Endodermal cell (in vitro differentiated cells): ENCODE measurements around the gene MIF4GD. TPM values are rescaled to one million over a fixed set of nuclear protein-coding genes. Genes with fewer than 3 reads are reported as not detected.

Source experiments
- DNase-seq: peaks from one replicate; pipeline ENCODE4 v3.0.0-alpha.2; 2017
- H3K27ac ChIP-seq: 2 replicates; pipeline ENCODE4 v1.5.1; 2013; ENCODE audit warnings: mild to moderate bottlenecking, low read depth, low read length, moderate library complexity
- H3K27me3 ChIP-seq: 2 replicates; pipeline ENCODE4 v1.6.1; 2013; ENCODE audit warnings: mild to moderate bottlenecking, low read length, moderate library complexity; ENCODE audit not compliant: insufficient read depth, control insufficient read depth, poor library complexity, severe bottlenecking
- H3K36me3 ChIP-seq: 2 replicates; pipeline ENCODE4 v1.7.0; 2013; ENCODE audit warnings: mild to moderate bottlenecking, low read length, moderate library complexity; ENCODE audit not compliant: control insufficient read depth, insufficient read depth
- H3K4me1 ChIP-seq: one replicate; pipeline ENCODE4 v1.7.0; 2013; ENCODE audit warnings: low read length; ENCODE audit not compliant: control insufficient read depth, insufficient read depth
- H3K4me3 ChIP-seq: 2 replicates; pipeline ENCODE4 v1.5.1; 2013; ENCODE audit warnings: mild to moderate bottlenecking, low read length, moderate library complexity
- H3K9ac ChIP-seq: 2 replicates; pipeline ENCODE4 v1.6.1; 2013; ENCODE audit warnings: mild to moderate bottlenecking, low read length, moderate library complexity; ENCODE audit not compliant: poor library complexity, severe bottlenecking; ENCODE audit errors: extremely low read depth
- H3K9me3 ChIP-seq: 2 replicates; pipeline ENCODE4 v1.6.1; 2013; ENCODE audit warnings: mild to moderate bottlenecking, low read length, moderate library complexity; ENCODE audit not compliant: control insufficient read depth
- H3K27ac Mint-ChIP-seq: 2 replicates; pipeline ENCODE4 v1.8.0; 2020; ENCODE audit warnings: mixed read lengths
- H3K27me3 Mint-ChIP-seq: 2 replicates; pipeline ENCODE4 v1.8.0; 2021; ENCODE audit warnings: mild to moderate bottlenecking, mixed read lengths; ENCODE audit not compliant: insufficient read depth
- H3K36me3 Mint-ChIP-seq: 2 replicates; pipeline ENCODE4 v1.8.0; 2020; ENCODE audit warnings: low read depth, mixed read lengths
- H3K4me1 Mint-ChIP-seq: 2 replicates; pipeline ENCODE4 v1.8.0; 2020; ENCODE audit warnings: mixed read lengths
- H3K4me3 Mint-ChIP-seq: 2 replicates; pipeline ENCODE4 v1.8.0; 2020; ENCODE audit warnings: mild to moderate bottlenecking, moderate library complexity, mixed read lengths
- H3K9me3 Mint-ChIP-seq: 2 replicates; pipeline ENCODE4 v1.8.0; 2020; ENCODE audit warnings: mild to moderate bottlenecking, mixed read lengths
- CTCF ChIP-seq: fragments of 200-600 bp; sonication (generic); conservative IDR thresholded peaks from 2 replicates; pipeline ENCODE4 v1.5.0; 2021; ENCODE audit warnings: antibody characterized with exemption, mild to moderate bottlenecking
- WGBS, 2 experiments: methylation state at CpG; one replicate each; pipeline versions ENCODE4 v1.1.5 to v1.1.7; 2013; ENCODE audit warnings: missing lambda C conversion rate in 2 of 2, mixed read lengths in 1 of 2; ENCODE audit not compliant: insufficient coverage in 1 of 2, insufficient read length in 1 of 2; 5-methylcytosine and 5-hydroxymethylcytosine counted together
- total RNA-seq, 2 donors: library from RNA; stranded (reverse); fragmentation: NEBNext Ultra II Directional in 1 of 2; extraction: Animal tissue kit (Norgen Biotek cat#: 25700) in 1 of 2; gene quantifications; 2 replicates in 1 of 2; 3 replicates in 1 of 2; pipeline ENCODE4 v1.2.1, GENCODE V29; 2021

The MIF4GD gene
- total RNA-seq, 2 donors from 2014 or later = 17.9 to 28.6 TPM

GRCh38 chr17:75239778-75240393 lies 31.1 kb downstream of the MIF4GD start:
- TF ChIP-seq CTCF = no peak
- peaks cover 81% of the 10 kb centered on the region for H3K36me3 ChIP-seq
- H3K9me3 ChIP-seq = no peaks in the 10 kb centered on the region
- H3K36me3 Mint-ChIP-seq = peaks cover 58% of the 10 kb centered on the region
- no peaks in the 10 kb centered on the region for H3K27me3 Mint-ChIP-seq
- peaks cover 3% of the 10 kb centered on the region for H3K4me1 ChIP-seq
- H3K27me3 ChIP-seq = no peaks in the 10 kb centered on the region
- H3K4me1 Mint-ChIP-seq = no peaks in the 10 kb centered on the region
- no peak overlapping the region for H3K27ac ChIP-seq
- H3K9ac ChIP-seq = no peak overlapping the region
- no peaks in the 10 kb centered on the region for H3K9me3 Mint-ChIP-seq
- 94% methylated on average over 21 to 23 of the region's 23 CpGs for WGBS, 2 experiments
- H3K27ac Mint-ChIP-seq = peak overlapping the region; percentile 61
- no peak overlapping the region for H3K4me3 ChIP-seq
- no peak for DNase-seq
- H3K4me3 Mint-ChIP-seq = no peak overlapping the region

- WGBS, 2 experiments = 86 to 92% methylated on average over 1 to 11 of the region's 12 CpGs
- H3K36me3 Mint-ChIP-seq = peaks cover 60% of the 10 kb centered on the region
- no peak overlapping the region for H3K4me3 Mint-ChIP-seq
- no peak overlapping the region for H3K4me3 ChIP-seq
- H3K36me3 ChIP-seq = peaks cover 83% of the 10 kb centered on the region
- no peak overlapping the region for H3K27ac ChIP-seq
- TF ChIP-seq CTCF = no peak
- no peak for DNase-seq
- H3K9me3 ChIP-seq = no peaks in the 10 kb centered on the region
- peaks cover 3% of the 10 kb centered on the region for H3K4me1 ChIP-seq
- no peaks in the 10 kb centered on the region for H3K9me3 Mint-ChIP-seq
- H3K27me3 Mint-ChIP-seq = no peaks in the 10 kb centered on the region
- no peaks in the 10 kb centered on the region for H3K27me3 ChIP-seq
- H3K27ac Mint-ChIP-seq = peak overlapping the region; percentile 5
- no peak overlapping the region for H3K9ac ChIP-seq
- no peaks in the 10 kb centered on the region for H3K4me1 Mint-ChIP-seq
Observed at GRCh38 chr17:75239214-75239613, 31.8 kb downstream of the MIF4GD start.

GRCh38 chr17:75238684-75239191 lies 32.3 kb downstream of the MIF4GD start:
- Mint-ChIP-seq H3K27me3 (no peaks in the 10 kb centered on the region), H3K4me3 (no peak overlapping the region), H3K4me1 (no peaks in the 10 kb centered on the region), H3K36me3 (peaks cover 60% of the 10 kb centered on the region), H3K27ac (peak overlapping the region; percentile 5), H3K9me3 (no peaks in the 10 kb centered on the region)
- 77 to 78% methylated on average over 13 of the region's 13 CpGs for WGBS, 2 experiments
- peak; percentile 92 for TF ChIP-seq CTCF
- Histone ChIP-seq H3K27ac (no peak overlapping the region), H3K9me3 (no peaks in the 10 kb centered on the region), H3K9ac (no peak overlapping the region), H3K27me3 (no peaks in the 10 kb centered on the region), H3K4me1 (peaks cover 3% of the 10 kb centered on the region), H3K4me3 (no peak overlapping the region), H3K36me3 (peaks cover 84% of the 10 kb centered on the region)
- DNase-seq = peak; percentile 92
